ENCODE data around the gene ZNF207.
A peak's percentile ranks its signal among the peaks of the same experiment; 100 is the strongest.
"Not testable (repeated sequence)": the region's sequence is repeated elsewhere in the genome, so short reads cannot be mapped to it uniquely, and the experiment has no call there.

The ZNF207 gene

DNA sequence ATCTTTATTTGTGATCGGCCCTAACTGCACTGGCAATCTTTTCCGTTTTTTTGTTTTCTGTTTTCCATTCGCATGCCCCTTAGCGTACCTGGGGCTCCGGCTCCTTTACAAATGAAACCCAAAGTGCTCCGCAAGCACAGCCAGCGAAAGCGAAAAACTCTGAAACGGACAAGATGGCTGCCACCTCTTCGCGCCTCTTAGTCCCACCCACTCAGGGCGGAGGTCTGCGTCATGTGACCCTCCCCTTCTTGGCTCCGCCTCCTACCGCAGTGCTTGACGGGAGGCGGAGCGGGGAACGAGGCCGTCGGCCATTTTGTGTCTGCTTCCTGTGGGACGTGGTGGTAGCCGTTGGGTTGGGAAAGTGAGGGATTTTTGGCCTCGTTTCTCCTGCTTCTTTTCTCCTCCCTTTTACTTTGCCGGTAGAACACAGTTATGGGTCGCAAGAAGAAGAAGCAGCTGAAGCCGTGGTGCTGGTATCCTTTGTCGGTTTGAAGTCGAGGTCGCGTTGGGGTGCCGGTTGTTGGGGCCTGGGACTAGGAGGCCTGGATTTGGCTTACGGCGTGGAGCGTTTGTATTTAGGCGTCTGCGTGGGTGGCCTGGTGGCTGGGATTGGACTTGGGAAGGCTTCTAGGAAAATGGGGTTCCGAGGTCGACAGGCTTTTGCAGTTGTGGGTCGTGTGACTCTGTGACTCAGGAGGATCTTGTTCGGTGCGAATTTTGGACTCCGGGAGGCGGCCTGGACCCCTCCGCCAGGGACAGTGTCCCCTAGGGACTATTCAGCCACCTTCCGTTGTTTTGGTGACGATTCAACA, at the start of gene ZNF207:
Gene ZNF207 (plus strand): TSS at position 304 of the 812 bp plus-strand sequence. CDS start 129 bp downstream, at position 433.
- peak; percentile 94 for DNase-seq

DNA sequence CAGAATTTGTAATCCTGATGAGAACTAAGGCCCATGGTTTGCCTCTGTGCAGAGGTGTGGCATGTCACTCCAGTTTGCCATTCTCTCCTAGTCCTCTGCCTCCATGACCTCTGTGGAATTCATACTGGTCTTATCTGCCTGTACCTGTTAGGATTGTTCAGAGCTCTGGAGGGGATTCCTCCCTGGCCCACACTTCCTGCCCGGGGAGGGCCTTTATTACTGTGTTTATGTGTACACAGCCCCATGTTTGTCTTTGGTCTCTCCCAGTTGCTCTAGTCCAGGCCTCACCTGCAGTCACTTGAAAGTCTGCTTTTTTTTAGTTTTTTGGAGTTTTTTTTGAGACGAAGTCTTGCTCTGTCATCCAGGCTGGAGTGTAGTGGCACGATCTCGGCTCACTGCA, 47.9 kb upstream of the ZNF207 start:
- no peak for DNase-seq

GRCh38 chr17:32302860-32303649, 46.9 kb upstream of the ZNF207 start:
- DNase-seq = no peak

DNA sequence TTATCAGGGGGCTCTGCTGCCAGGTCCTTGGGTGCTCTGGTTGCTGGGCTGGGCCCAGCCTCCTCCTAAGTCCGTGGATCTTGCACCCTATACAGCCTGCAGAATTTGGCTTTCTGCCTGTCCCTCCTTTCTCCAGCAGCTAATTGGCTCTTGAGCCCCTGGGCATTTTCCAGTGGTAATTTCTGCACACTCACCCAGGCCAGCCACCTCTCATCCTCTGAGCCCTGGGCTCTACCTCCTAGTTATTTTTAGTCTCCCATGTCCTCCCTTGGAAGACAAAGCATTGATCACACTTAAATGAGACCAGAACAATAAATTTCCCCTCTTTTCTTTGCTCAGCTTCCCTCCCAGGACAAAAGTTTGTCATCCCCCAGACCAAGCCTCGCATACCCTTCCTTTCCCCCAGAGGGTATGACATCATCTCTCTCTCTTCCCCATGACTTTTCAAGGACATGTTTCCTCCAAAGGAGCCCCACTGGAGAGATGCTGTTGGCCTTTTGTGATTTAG, 46.1 kb upstream of the ZNF207 start:
- no peak for DNase-seq

GRCh38 chr17:32305049-32305448, 44.9 kb upstream of the ZNF207 start:
- no peak for DNase-seq

GRCh38 chr17:32307658-32308057, 42.3 kb upstream of the ZNF207 start:
- DNase-seq = no peak

DNA sequence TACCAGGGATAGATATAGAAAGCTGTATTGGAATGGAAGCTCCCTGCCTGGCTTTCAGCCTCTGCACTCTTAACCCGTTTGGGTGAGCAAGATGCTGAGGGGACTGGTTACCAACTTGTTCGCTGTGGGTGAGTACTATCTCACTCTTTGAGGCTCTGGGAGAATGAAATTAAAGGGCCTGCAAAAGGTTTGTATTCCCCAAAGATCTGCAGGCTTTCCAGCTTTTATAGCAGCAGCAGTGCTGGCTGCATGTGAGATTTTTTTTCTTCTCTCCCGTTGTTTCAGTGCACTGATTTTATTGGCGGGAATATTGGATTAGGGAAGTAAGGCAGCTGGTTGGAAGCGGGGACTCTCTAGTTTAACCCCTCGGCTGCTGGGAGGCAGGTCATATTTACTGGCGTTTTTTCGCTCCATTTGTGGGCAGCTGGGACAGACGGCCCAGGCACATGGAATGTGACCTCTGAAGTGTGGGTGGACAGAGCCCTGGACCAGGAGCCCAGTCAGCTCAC, 38.9 kb upstream of the ZNF207 start:
- no peak for DNase-seq

GRCh38 chr17:32314636-32315035, 35.3 kb upstream of the ZNF207 start:
- DNase-seq = no peak

DNA sequence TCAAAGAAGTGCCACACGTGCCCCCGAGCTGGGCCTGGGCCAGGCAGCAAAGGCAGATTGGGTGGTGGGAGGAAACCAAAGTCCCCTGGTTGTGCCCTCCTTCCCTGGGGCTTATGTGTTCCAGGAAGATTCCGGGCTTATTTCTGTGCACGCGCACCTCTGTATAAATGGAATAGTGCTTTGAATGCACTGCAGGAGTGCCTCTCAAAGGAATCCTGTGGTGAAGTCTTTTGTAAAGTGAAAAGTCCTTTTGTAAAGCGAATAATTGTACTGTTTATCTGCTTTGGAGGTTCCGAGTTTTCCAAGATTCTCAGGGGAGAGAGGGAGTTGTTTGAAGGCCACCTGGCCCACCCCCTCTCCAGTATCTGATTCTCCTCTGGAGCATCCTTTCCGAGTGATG, 34.8 kb upstream of the ZNF207 start:
- DNase-seq = no peak

DNA sequence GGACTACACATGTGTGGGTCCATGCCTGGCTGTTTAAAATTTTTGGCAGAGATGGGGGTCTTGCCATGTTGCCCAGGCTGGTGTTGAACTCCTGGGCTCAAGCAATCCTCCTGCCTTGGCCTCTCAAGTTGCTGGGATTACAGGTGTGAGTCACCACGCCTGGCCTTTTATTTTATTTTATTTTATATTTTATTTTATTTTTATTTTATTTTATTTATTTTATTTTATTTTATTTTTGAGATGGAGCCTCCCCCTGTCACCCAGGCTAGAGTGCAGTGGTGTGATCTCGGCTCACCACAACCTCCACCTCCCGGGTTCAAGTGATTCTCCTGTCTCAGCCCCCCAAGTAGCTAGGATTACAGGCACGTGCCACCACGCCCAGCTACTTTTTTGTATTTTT, 33.3 kb upstream of the ZNF207 start:
- DNase-seq = not testable (repeated sequence)

- DNase-seq = no peak
Observed at GRCh38 chr17:32317353-32317752, 32.6 kb upstream of the ZNF207 start.

- no peak for DNase-seq
Observed at GRCh38 chr17:32318071-32318470, 31.9 kb upstream of the ZNF207 start.

- DNase-seq = peak; percentile 77
Observed at GRCh38 chr17:32319548-32319905, 30.4 kb upstream of the ZNF207 start.

- DNase-seq = not testable (repeated sequence)
Observed at GRCh38 chr17:32320080-32320479, 29.9 kb upstream of the ZNF207 start.

DNA sequence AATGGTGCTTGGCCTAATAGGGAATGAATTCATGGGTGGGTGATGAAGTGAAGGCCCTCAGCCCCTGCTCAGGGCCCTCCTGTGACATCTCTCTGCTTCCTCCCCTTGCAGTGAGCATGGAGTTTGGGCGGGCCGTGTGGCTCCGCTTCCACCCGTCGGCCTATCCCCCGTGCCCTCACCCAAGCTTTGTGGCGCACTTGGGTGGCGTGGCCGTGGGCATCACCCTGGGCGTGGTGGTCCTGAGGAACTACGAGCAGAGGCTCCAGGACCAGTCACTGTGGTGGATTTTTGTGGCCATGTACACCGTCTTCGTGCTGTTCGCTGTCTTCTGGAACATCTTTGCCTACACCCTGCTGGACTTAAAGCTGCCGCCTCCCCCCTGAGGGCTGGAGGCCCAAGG, 29.1 kb upstream of the ZNF207 start:
- DNase-seq = no peak

DNA sequence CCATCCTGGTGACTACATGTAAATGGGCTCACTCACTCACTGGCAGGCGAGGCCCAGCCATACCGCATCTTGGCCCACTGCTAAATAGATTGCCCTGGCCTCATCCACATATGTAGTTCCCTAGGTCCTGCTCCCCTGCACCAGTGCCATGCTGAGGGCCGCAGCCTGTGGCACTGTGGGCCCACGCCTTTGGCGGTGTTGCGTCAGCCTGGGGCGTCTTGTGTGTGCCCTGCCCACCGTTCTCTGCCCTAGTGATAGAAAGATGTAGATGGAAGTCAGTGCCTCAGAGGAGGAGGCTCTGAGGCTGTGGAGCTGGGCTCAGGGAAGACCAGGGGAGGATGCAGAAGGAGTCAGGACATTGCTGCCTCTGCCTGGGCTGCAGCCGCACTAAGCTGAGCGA, 26.9 kb upstream of the ZNF207 start:
- DNase-seq = no peak

DNA sequence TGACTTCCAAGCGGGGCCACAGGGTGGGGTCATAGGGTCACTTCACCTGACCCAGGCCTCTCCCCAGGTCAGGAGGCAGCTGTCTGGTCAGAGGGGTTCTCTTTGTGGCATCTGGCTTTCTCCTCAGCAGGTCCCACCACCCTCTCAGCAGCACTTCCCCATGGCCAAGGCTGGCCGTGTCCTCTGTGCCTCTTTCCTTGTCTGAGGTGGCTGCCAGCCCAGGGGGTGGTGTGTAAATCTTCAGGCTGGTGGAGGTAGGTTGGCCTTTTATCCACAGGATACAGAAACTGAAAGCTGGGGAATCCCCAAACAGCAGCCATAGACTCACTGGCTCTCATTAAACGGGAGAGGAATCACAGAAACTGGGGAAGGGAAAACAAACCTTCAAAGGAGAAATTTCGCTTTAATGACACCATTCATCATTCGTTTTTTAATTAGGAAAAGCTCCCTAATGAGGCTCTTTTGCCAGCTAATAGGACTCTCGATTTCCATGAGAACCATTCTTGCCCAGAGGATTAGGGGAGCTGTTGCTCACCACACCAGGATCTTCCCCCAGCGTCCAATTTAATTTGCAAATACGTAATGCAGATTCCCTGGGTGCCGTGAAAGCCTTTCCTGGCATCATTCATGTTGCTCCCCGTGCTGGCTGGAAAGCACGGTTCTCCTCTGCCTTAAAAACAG, 26.0 kb upstream of the ZNF207 start:
- peak; percentile 17 for DNase-seq

DNA sequence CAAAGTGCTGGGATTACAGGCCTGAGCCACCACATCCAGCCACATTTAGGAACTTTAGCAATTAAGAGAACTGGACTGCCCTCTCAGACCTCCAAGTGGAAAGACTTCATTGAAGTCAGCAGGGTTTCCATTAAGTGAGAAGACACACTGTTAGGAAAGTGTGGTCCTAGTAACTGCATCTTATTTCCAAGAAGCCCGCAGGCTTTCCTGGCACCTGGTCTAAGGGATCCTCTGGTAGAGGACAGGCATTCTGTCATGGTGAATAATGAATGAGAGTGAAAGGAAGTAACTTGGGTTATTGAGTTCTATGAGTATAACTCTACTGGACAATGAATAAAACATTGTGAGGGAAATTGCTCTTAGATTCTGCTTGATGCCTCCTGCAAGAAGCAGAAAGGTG, 22.0 kb upstream of the ZNF207 start:
- DNase-seq = no peak

DNA sequence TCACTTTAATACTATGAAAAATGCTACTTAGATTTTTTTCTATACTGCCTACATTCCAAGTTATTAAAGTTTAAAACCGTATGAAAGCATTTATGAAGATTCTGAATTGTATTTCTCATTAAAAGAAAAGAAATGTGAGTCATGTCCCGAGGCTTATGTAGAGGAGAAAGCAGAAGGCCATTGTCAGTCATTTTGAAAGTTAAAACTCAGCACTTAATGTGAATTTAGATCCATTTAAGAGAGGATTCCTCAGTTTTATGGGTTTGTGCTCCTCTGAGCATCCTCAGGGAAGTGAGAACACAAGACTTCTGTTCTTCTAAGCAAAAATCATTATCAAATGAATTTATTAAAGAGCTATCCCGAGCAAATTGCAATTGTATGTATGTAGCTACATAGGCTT, 19.8 kb upstream of the ZNF207 start:
- DNase-seq = no peak

DNA sequence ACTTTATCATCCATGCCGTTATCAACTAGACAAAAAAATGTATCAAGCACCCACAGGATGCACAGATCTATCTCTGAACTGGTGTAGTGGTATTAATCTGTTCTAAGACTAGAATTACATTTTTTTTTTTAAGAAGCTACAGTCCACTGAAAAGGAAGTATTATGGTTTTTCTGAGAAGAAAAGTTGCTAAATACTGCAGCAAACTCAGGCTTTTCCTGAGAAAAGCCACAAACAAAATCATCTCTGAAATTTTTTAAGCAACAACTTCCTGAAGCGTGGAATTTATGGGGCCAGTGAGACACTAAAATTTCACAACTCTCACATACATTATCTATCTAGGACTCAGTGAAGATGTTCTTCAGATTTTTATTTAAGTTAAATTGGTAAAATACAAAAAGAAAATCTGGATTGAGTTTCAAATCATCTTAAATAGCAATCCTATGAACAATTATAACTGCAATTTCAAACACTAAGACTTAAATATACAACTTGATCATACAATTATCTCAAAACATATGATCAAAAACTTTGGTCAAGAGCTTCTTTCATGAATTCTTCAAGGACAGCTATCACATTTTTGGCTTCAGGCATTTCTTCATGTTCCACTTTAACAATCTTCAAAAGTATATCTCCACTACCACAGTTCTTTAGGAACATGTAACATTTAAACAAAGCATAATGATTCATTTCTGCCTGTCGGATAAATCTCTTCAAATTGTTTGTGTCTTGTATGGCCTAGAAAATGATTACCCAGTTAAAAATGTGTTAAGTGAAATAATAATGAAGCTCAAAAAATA, 18.5 kb upstream of the ZNF207 start:
- DNase-seq = no peak

- DNase-seq = no peak
Observed at GRCh38 chr17:32333187-32333586, 16.8 kb upstream of the ZNF207 start.

- DNase-seq = no peak
Observed at GRCh38 chr17:32335046-32335445, 14.9 kb upstream of the ZNF207 start.

Data from activated naive CD4-positive, alpha-beta T cell treated with anti-CD3 and anti-CD28 coated beads, Interleukin-2, amount 50 U/mL, for 16 hours (primary cell).